ENCODE results near the gene IL32. TPM values are rescaled to one million over a fixed set of nuclear protein-coding genes. Genes with fewer than 3 reads are reported as not detected.

Gene IL32
- total RNA-seq, 1 experiment from 2014 or later = not detected

DNA sequence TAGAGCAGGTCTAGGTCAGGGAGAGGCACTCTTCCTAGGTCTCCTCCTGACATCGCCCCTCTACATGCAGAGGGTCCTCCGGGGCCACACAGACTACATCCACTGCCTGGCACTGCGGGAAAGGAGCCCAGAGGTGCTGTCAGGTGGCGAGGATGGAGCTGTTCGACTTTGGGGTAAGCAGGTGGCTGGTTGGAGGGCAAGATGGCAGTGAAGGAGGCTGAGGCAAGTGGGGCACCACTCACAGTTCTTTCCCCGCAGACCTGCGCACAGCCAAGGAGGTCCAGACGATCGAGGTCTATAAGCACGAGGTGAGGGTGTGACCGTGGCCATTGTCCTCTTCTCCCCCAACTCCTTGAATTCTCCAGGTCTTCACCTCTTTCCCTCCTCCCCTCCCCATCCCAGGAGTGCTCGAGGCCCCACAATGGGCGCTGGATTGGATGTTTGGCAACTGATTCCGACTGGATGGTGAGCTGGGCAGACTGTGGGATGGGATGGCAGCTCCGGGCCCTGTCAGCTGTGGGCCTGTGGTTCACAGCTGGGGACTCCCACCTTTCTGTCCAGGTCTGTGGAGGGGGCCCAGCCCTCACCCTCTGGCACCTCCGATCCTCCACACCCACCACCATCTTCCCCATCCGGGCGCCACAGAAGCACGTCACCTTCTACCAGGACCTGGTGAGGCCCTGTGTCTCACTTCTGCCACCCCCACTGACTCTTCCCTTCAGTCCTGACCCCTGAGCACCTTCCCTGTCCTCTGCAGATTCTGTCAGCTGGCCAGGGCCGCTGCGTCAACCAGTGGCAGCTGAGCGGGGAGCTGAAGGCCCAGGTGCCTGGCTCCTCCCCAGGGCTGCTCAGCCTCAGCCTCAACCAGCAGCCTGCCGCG is 38.6 kb upstream of the IL32 start:
- in situ Hi-C loops (cut with HindIII; ENCODE audit: low pct_unique_long_range_greater_than_20kb, low sequenced_read_pairs) = no loop called here

DNA sequence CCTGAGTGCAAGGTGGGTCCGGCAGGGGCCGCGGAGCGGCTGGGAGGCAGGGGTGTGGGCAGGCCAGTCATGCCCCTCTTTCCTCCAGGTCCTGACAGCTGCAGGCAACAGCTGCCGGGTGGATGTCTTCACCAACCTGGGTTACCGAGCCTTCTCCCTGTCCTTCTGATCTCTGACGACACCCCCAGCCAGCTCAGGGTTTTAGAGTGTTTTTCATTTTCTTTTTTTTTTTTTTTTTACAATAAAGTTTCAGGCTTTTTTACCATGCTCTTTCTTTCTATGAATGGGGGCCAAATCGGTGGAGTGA is 38.0 kb upstream of the IL32 start:
- in situ Hi-C loops (cut with HindIII; ENCODE audit: low pct_unique_long_range_greater_than_20kb, low sequenced_read_pairs) = no loop called here

More for the DNA sequence above, 38.6 kb upstream of the IL32 start:
- no peak for DNase-seq (ENCODE audit: low read depth, low spot score)

GRCh38 chr16:3027983-3028715 is 37.3 kb upstream of the IL32 start:
- DNase-seq (ENCODE audit: low read depth, low spot score) = peak; percentile 82
- in situ Hi-C loops (cut with HindIII; ENCODE audit: low pct_unique_long_range_greater_than_20kb, low sequenced_read_pairs) = no loop called here

More for the DNA sequence above, 38.0 kb upstream of the IL32 start:
- no peak for DNase-seq (ENCODE audit: low read depth, low spot score)

DNA sequence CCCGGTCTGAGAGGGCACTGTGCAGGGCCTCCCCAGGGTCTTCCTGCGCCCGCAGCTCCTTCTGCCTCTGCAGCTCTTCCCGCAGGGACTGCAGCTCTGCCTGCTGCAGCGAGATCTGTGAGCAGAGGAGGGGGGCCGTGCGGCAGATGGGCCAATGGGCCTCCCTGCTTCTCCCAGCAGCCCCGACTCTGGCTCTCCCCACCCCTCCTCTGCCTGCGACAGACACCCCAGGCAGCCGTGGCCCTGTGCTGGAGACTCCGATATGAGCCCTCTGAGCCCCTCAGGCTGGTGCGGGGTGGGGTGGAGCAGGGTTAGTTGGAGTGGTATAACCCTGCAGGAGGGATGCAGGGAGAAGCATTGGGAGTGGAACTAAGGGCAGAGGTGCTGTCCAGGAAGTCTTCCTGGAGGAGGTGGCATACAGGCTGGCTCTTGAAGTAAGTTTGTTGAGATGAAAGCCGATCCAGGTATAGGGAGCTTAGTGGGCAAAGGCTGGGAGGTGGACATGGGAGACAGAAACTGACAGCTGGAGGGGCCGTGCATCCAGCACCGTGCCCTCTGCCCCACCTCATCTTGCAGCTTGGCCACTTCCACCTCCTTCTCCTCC is 36.6 kb upstream of the IL32 start:
- in situ Hi-C loops (cut with HindIII; ENCODE audit: low pct_unique_long_range_greater_than_20kb, low sequenced_read_pairs) = no loop called here
- DNase-seq (ENCODE audit: low read depth, low spot score) = no peak

DNA sequence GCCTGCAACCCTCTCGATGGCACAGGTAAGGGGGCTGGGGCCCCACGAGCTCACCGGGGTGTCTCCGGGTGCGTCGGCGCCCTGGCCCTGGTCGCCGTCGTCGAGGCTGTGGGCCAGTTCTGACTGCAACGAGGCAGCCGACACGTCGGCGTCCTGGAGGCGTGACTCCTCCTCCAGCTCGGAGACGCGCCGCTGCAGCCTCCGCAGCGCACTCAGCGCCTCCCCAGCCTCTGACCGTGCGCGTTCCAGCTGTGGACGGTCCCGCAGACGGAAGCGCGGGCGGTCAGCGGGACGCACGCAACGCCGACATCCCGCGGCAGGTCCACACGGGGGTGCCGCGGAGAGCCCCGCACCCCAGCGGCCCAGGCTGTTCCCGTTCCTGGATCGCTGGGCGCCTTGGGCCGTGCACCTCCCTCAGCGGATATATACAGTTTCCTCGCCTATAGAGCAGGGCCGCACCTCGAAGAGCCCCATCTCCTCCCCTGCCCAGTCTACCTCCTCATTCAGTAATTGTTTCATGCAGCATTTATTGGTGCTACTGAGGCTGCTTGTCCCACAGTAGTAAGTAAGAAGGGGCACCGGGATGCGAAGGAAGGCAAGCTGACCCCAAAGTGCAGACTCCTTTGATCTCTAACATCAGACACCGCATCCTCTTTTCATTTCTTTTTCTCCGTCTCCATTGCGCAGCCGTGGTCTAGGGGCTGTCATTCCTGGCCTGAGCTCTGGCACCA is 35.8 kb upstream of the IL32 start:
- in situ Hi-C loops (cut with HindIII; ENCODE audit: low pct_unique_long_range_greater_than_20kb, low sequenced_read_pairs) = no loop called here
- DNase-seq (ENCODE audit: low read depth, low spot score) = no peak

DNA sequence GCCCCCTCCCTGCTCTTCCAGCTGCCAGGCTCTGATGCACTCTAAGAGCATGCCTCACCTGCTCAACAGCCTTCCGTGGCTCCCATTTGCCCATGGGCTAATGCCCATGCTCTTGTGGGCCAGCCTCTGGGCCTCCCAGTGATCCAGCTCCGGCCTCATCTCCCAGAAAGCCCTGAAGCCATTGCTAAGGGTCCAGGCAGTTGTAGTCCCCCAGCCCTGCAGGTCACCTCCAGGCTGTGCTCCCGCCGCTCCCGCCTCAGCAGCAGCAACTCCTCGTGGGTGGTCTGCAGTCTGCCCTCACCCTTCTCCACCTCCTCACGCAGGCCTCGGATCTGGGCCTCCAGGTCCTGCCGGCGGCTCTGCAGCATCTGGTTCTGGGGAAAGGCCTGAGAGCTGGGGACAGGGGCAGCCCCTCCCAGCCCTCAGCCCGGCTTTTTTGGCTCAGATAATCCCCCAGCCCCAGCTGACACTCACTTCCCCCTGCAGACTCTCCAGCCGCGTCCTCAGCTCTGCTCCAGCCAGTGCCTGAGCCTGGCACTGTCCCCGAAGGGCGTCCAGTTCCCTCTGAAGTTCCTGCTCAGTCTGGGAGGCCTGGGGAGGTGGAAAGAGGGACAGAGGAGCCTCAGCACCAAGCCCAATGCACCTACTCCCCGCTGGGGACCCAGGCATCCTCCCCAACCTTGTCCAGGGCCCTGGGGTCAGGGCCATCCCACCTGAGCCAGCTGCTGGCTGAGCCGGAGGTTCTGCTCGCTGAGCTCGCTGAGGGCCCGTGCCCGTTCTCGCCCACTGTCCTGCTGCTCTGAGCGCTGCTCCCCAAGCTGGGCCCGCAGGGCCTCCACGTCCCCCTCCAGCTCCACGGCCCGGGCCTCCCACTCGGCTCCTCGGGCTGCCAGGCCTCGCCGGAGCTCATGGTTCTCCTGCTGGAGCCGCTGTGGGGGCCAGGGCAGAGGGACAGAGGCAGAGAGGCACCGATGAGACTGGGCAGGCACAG is 34.9 kb upstream of the IL32 start:
- in situ Hi-C loops (cut with HindIII; ENCODE audit: low pct_unique_long_range_greater_than_20kb, low sequenced_read_pairs) = no loop called here
- DNase-seq (ENCODE audit: low read depth, low spot score) = no peak

- in situ Hi-C loops (cut with HindIII; ENCODE audit: low pct_unique_long_range_greater_than_20kb, low sequenced_read_pairs) = no loop called here
- DNase-seq (ENCODE audit: low read depth, low spot score) = no peak
Observed at GRCh38 chr16:3032624-3033023, 32.8 kb upstream of the IL32 start.

DNA sequence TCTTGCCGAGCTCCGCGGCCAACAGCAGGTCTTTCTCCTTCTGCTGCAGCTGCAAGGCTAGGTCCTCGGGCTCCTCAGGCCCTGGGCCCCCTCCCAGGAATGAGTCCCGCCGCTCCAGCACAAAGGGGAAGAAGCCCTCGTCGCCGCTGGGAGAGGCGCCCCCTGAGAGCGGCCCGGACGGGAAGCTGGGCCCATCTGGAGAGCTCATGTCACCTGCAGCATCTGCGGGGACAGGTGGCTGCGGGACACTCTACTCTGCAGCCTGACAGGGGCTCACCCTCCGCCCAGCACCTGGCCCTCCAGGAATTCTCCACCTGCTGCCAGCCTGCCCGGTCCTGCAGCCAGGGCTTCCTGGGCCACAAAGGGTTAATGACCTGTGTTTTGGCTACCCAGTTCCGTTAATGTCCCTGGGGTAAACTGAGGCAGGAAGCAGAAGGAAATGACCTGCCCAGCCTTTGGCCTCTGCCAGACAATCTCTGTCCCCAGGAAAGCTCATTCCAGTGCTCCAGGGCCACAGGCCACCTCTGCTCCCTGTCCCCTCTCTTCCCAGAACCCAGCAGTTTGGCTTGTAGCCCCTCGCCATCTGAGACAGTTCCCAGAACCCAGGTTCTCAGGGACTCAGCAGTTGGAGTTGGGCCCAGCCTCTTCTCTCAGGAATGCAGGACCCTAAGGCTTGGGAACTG is 30.0 kb upstream of the IL32 start:
- in situ Hi-C loops (cut with HindIII; ENCODE audit: low pct_unique_long_range_greater_than_20kb, low sequenced_read_pairs) = no loop called here
- no peak for DNase-seq (ENCODE audit: low read depth, low spot score)

DNA sequence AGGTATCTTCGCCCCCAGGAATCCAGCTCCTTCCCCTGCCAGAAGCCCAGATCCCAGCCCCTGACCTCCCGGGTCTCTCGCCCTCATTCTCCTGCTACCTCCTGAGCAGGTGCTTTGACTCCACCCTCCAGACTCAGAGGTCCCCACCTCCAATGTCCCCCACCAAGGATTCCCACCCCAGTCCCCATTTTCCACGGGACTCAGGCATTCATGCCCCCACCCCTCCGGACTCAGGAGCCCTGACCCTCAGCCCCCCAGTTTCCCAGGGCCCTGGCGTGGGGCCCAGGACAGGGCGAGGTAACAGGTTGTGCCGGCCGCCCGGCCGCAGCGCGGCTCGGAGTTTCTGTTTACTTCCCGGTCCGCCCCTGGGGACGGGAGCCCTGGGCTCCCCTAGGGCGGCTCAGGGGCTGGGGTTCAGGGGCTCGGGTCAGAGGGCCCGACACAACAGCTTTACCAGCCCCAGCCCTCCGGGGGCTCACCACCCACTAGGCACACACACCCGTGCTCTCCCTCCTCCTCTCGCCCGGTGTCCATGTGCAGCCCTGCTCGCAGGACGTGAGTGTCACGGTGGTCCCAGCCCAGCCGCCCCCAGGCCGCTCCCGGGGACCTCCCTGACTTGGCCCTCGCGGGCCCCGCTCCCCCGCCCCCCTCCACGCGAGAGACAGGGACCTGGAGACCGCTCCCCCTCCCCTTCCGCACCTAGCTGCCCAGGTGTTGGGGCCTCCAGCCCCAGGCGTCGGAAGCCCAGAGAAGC is 29.3 kb upstream of the IL32 start:
- in situ Hi-C loops (cut with HindIII; ENCODE audit: low pct_unique_long_range_greater_than_20kb, low sequenced_read_pairs) = no loop called here
- DNase-seq (ENCODE audit: low read depth, low spot score) = no peak

GRCh38 chr16:3036726-3037315 is 28.6 kb upstream of the IL32 start, which contains the start of gene BICDL2:
BICDL2 (minus strand) TSS chr16:3036944; CDS start chr16:3035496, 1,448 bp downstream.
- in situ Hi-C loops (cut with HindIII; ENCODE audit: low pct_unique_long_range_greater_than_20kb, low sequenced_read_pairs) = no loop called here
- DNase-seq (ENCODE audit: low read depth, low spot score) = no peak

DNA sequence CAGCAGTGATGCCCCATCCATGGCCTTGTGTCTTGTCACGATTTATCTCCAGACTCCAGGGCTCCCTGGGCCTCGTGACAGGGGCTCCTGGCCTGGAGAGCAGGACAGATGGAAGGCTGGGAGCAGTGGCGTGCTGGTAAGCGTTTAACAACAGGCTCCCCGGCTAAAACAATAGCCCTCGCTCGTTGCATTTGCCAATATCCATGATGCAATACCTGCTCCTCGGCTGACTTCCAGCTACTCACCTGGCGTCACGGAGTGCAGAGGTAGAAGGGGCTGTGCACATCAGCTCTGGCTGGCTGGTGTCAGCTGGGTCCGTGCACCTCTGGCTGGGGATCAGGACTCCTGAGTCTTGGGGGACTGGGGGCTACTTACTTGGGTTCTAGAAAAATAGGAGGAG is 27.2 kb upstream of the IL32 start:
- in situ Hi-C loops (cut with HindIII; ENCODE audit: low pct_unique_long_range_greater_than_20kb, low sequenced_read_pairs) = no loop called here
- DNase-seq (ENCODE audit: low read depth, low spot score) = no peak

DNA sequence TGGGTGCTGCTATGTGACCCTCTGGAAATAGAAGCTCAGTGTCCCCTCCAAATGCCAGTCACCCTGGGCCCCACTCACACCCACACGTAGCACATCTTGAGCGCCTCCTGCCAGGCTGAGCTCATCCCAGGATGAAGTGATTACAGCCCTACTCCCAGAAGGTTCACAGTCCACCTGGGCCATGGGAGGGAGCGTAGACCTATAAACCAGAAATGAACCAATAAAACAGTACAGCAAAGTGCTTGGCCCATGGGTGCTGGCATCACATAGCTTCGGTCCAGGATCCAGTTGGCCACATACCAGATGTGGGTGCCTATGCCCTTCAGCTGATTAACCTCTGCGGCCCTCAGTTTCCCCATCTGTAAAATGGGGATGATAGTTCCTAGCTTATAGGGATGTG is 26.5 kb upstream of the IL32 start:
- no peak for DNase-seq (ENCODE audit: low read depth, low spot score)

GRCh38 chr16:3042376-3042775 is 23.1 kb upstream of the IL32 start:
- DNase-seq (ENCODE audit: low read depth, low spot score) = no peak
- in situ Hi-C loops (cut with HindIII; ENCODE audit: low pct_unique_long_range_greater_than_20kb, low sequenced_read_pairs) = no loop called here

More for the DNA sequence above, 26.5 kb upstream of the IL32 start:
- in situ Hi-C loops (cut with HindIII; ENCODE audit: low pct_unique_long_range_greater_than_20kb, low sequenced_read_pairs) = no loop called here

DNA sequence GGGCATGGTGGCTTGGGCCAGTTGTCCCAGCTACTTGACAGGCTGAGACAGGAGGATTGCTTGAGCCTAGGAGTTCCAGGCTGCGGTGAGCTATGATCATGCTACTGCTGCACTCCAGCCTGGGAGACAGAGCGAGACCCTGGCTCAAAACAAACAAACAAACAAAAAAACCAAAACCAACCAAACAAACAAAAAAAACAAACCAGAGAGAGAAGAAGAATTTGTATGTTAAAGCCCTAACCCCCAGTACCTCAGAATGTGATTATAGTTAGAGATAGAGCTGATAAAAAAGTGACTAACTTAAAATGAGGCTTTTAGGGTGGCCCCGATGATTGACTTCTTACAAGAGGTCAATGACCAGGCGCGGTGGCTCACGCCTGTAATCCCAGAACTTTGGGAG is 20.7 kb upstream of the IL32 start:
- DNase-seq (ENCODE audit: low read depth, low spot score) = no peak
- in situ Hi-C loops (cut with HindIII; ENCODE audit: low pct_unique_long_range_greater_than_20kb, low sequenced_read_pairs) = no loop called here
